GM21717 (cell line): ENCODE results near the gene CBFA2T3.
"Not testable (repeated sequence)": the region's sequence is repeated elsewhere in the genome, so short reads cannot be mapped to it uniquely, and the experiment has no call there.

Experiments
- ATAC-seq: cut with Tn5 transposase; IDR thresholded peaks from one replicate; pipeline ENCODE4 v1.9.1; 2021; ENCODE audit warnings: mild to moderate bottlenecking, moderate library complexity; ENCODE audit not compliant: unreplicated experiment

The CBFA2T3 gene

GRCh38 chr16:88925540-88925887, 51.5 kb downstream of the CBFA2T3 start:
- peak; percentile 4 for ATAC-seq

GRCh38 chr16:88924834-88925539, 52.0 kb downstream of the CBFA2T3 start:
- ATAC-seq = peak; percentile 62

- no peak for ATAC-seq
These were observed 52.8 kb downstream of the CBFA2T3 start for GRCh38 chr16:88923926-88924833.

DNA sequence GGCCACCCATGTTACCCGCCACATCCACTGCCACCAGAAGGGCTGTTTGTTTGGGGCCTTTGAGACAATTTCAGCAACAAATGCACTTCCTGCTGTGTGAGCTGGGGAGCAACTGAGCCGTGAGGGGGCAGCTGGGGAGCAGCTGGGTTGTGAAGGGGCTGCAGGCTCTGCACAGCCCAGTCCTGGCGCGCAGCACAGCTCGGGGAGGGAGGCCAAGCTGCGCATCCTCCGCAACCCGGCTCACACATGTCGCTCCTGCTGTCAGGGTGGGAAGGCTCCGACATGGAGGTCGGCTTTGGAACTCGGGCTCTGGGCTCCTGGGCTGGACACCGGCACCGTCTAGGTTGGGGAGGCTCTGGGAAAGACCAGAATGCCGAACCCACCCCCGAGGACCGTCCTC, 53.6 kb downstream of the CBFA2T3 start:
- no peak for ATAC-seq

GRCh38 chr16:88922826-88923410, 54.1 kb downstream of the CBFA2T3 start:
- no peak for ATAC-seq

DNA sequence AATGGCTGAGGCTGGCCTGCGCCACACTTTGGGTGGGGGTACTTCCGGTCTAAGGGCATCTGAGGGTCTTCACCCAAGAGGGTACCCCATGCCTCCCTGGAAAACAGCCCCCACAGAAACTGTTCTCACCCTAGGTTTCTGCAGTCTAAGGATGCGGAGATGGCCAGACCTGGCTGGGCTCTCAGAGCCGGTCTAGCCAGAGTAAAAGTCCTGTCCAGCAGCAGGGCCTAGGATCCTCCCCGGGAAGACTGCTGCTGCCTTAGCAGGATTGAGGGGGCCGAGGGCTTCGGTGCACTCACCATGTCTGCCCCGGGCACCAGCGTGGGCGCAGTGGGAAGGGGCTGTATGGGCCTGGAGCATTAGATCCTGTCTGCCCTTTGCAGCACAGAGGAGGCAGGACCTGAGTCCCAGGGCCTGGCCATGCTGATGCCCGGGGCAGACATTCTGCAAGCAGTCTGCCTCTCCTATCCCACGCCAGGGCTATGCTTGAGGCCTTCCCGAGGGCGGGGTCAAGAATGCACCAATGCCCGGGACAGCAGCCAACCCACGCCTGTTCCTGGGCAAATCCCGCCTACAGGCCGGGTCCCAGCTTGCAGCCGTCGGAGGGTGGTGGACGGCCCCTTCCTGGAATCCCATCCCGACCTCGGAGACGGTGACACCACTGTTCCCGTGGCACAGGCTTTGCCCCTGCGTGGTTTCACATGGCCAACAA, 54.7 kb downstream of the CBFA2T3 start:
- ATAC-seq = no peak

GRCh38 chr16:88921591-88921990, 55.4 kb downstream of the CBFA2T3 start:
- no peak for ATAC-seq

GRCh38 chr16:88920618-88921590, 56.1 kb downstream of the CBFA2T3 start:
- no peak for ATAC-seq

DNA sequence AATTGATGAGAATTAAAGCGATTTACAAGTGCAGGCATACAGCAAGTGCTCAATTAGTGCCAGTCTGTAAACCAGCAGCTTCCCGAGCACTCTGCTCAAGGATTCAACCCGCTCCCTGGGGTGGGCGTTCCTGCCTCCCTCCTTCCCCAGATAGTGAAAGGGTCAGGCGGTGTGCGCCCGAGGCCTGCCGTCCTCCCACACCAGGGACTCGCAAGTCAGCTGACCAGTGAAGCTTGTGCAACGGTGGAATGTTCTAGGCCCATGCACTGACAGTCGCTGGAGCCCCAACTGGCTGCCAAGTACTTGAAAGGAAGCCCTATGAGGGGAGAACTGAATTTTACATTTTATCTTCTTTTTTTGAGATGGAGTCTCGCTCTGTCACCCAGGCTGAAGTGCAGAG, 57.1 kb downstream of the CBFA2T3 start:
- no peak for ATAC-seq

GRCh38 chr16:88918896-88919295, 58.1 kb downstream of the CBFA2T3 start:
- not testable (repeated sequence) for ATAC-seq

- ATAC-seq = no peak
These were observed 58.9 kb downstream of the CBFA2T3 start for GRCh38 chr16:88917915-88918627.

DNA sequence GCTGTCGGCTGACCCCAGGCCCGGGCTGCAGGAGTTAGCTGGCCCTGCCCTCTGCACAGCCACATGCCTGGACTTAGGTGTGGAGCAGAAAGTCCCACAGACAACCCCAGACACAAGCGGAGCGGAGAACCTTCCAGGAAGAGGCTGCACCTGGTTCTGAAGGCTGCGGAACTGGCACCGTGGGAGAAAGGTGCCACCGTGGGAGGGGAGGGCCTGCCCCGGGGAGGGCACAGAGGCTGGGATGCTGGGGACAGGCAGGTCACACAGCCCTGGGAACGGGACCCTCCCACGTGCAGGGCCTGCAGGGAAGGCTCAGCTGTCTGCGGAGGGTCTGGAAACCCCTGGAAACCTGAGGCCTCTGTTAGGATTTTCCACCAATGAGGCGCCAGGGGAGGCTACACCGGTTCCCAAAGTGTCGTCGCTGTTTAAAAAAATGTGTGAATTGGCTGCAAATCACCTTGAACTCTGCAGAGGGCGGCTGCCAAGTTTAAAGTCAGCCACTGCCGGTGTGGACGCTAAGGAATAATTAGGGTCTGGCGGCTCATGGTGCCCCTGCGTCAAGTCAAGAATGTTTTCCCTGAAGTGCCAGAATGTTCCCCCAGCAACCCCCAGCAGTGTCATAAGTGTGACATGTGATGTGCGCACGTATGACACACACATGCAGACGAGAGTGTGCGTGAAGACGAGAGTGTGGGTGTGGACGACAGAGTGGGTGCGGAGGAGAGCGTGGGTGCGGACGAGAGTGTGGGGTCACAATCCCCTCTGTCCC, 59.7 kb downstream of the CBFA2T3 start:
- ATAC-seq = no peak

DNA sequence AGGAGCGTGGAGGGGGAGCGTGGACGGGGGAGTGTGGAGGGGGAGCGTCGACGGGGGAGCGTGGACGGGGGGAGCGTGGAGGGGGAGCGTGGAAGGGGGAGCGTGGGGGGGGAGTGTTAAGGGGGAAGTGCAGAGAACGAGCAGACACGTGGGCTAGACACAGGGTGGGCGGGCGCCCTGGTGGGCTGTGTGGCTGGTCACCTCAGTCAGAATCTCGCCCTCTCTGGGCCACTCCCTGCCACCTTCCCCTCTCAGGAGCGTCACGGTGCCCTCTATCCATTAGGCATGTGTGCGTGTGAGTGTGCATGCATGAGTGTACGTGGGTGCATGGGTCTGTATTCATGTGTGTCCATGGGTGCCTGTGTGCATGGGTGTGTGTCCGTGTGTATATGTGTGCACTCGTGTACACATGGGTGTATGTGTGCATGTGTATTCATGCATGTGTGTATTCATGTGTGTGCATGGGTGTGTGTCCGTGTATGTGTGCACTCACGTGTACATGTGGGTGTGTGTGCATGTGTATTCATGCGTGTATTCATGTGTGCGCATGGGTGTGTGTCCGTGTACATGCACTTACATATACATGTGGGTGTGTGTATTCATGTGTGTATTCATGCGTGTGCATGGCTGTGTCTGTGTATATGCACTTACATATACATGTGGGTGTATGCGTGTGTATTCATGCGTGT, 61.2 kb downstream of the CBFA2T3 start:
- no peak for ATAC-seq

DNA sequence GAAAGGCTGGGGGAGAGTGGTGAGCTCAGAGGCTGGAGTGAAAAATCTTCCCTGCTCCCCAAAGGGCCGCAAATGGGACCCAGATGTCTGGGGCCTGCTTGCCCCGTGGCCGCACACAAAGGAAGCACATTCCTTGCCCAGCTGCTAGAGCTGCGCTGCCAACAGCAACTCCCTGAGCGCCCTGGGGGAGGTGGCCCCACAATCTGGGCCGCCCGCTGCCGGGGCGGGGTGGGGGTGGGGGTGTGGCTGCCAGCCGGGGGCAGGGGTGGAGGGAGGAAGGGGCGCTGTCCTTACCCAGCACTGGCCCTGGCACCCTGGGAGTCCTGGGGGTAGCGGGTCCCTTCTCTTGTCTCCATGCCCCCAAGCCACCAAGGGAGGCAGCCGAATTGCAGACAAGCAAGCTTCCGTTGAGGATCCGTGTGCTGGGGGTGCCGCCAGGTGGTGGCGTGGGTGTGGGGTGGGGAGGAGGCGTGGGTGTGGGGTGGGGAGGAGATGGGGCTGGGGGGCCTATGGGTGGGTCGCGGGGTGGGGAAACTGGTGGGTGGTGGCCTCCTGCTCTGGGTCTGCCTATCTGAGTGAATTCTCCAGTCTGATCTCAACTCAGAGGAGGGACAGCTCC, 62.1 kb downstream of the CBFA2T3 start:
- no peak for ATAC-seq

GRCh38 chr16:88913870-88914269, 63.1 kb downstream of the CBFA2T3 start:
- ATAC-seq = no peak

DNA sequence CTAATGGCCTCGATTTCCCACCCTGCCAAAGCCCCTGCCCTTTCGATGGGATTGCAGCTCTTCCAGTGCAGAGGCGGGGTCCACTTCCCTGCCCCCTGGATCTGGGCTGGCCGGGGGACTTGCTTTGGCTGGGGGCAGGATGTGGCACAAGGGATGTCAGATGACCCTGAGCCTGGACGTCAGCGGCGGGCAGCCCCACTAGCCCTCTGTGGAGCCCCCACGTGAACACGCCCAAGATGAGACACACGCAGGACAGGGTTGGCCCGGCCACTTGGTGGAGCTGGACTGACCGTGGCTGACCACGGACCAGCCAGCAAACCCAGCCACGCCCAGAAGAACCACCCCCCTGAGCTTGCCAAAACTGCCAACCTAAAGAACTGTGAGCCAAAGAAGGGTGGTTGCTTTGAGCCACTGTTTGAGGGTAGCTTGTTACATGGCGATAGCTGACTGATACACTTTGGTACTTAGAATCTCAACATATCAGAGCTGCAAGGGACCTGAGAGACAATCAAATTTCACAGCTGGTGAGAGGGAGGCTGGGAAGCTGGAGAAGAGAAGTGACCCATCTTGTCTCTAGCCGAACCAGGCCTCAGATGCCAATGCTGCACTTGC, 63.9 kb downstream of the CBFA2T3 start:
- no peak for ATAC-seq

DNA sequence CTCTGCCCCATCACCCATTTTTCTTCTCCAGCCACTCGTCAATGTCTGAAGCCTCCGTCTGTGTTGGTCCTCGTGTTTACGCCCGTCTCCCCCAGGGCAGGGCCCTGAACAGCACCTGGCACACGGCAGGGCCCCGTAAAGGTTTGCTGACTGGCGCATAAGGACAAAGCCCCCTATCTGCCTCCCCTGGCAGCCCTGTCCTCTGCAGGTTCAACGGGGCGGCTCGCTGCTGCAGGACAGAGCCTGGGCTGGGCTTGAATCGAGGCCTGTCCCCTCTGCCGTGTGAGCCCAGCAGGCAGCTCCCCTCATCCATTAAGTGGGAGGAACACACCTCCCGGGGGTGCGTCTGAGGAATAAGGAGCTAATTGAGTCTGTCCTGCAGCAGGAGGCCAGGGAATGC, 64.5 kb downstream of the CBFA2T3 start:
- no peak for ATAC-seq
